ENCODE results near the gene PPIAL4G. TPM values are rescaled to one million over a fixed set of nuclear protein-coding genes. Genes with fewer than 3 reads are reported as not detected.

PPIAL4G gene
- polyA plus RNA-seq, 12 donors = 0.14 to 0.15 TPM; not detected in 10

Other genes with a start within 250 kb of the PPIAL4G start
- 10 to 100 TPM in 10 of 12 donors, 1 to 10 TPM in 1, not detected in 1; 6.5 to 24.2 (median 17.0) TPM for gene NBPF14, start 112.7 kb upstream of the PPIAL4G start, polyA plus RNA-seq (ENCODE audit: insufficient read length in 12 of 12)